22Rv1 (cell line): ENCODE data around the gene TMEM255B.

ENCODE experiments used
- ZFX ChIP-seq: fragments of 450-650 bp; IDR thresholded peaks from 2 replicates; pipeline ENCODE4 v1.6.1; 2017; ENCODE audit warnings: antibody characterized with exemption, borderline replicate concordance
- TF ChIP-seq, protein P1 (sequence below): fragments of 450-650 bp; IDR thresholded peaks from 2 replicates; pipeline ENCODE4 v1.5.1; 2017; ENCODE audit warnings: mild to moderate bottlenecking

GRCh38 chr13:113782472-113782871 is 23.4 kb downstream of the TMEM255B start:
- TF ChIP-seq, protein P1, sequence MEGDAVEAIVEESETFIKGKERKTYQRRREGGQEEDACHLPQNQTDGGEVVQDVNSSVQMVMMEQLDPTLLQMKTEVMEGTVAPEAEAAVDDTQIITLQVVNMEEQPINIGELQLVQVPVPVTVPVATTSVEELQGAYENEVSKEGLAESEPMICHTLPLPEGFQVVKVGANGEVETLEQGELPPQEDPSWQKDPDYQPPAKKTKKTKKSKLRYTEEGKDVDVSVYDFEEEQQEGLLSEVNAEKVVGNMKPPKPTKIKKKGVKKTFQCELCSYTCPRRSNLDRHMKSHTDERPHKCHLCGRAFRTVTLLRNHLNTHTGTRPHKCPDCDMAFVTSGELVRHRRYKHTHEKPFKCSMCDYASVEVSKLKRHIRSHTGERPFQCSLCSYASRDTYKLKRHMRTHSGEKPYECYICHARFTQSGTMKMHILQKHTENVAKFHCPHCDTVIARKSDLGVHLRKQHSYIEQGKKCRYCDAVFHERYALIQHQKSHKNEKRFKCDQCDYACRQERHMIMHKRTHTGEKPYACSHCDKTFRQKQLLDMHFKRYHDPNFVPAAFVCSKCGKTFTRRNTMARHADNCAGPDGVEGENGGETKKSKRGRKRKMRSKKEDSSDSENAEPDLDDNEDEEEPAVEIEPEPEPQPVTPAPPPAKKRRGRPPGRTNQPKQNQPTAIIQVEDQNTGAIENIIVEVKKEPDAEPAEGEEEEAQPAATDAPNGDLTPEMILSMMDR = no peak
- TF ChIP-seq ZFX = no peak
